H9 (cell line): Measurements from ENCODE around the gene VAV3. TPM values are rescaled to one million over a fixed set of nuclear protein-coding genes. Genes with fewer than 3 reads are reported as not detected.
A peak's percentile ranks its signal among the peaks of the same experiment; 100 is the strongest.

Source experiments
- DNase-seq: peaks from one replicate; pipeline ENCODE4 v3.0.0-alpha.2; 2017
- H2AFZ ChIP-seq: one replicate; pipeline ENCODE4 v1.6.1; 2013; ENCODE audit warnings: mild to moderate bottlenecking, low read length, control low read depth, moderate library complexity
- H2AK5ac ChIP-seq: 2 replicates; pipeline ENCODE4 v1.6.1; 2013; ENCODE audit warnings: low read length, control low read depth, mixed read lengths; ENCODE audit not compliant: insufficient read length
- H2BK120ac ChIP-seq: one replicate; pipeline ENCODE4 v1.6.1; 2013; ENCODE audit warnings: low read depth, mild to moderate bottlenecking, low read length, control low read depth, inconsistent platforms; ENCODE audit not compliant: poor library complexity, severe bottlenecking
- H2BK12ac ChIP-seq: 2 replicates; pipeline ENCODE4 v1.6.1; 2013; ENCODE audit warnings: low read length, control low read depth, mixed read lengths, low read depth; ENCODE audit not compliant: insufficient read length
- H2BK15ac ChIP-seq: 2 replicates; pipeline ENCODE4 v1.6.1; 2013; ENCODE audit warnings: low read depth, low read length, control low read depth
- H2BK20ac ChIP-seq: one replicate; pipeline ENCODE4 v1.6.1; 2013; ENCODE audit warnings: low read depth, mild to moderate bottlenecking, low read length, control low read depth, inconsistent platforms; ENCODE audit not compliant: poor library complexity, severe bottlenecking
- H2BK5ac ChIP-seq: 2 replicates; pipeline ENCODE4 v1.6.1; 2013; ENCODE audit warnings: low read length, control low read depth, mixed read lengths; ENCODE audit not compliant: insufficient read length
- H3K14ac ChIP-seq: 2 replicates; pipeline ENCODE4 v1.6.1; 2013; ENCODE audit warnings: low read length, control low read depth; ENCODE audit not compliant: insufficient read depth
- H3K18ac ChIP-seq: 2 replicates; pipeline ENCODE4 v1.6.1; 2013; ENCODE audit warnings: low read depth, mild to moderate bottlenecking, mixed read lengths, low read length, control low read depth; ENCODE audit not compliant: insufficient read length
- H3K23ac ChIP-seq: 2 replicates; pipeline ENCODE4 v1.6.1; 2013; ENCODE audit warnings: low read length, control low read depth, mixed read lengths, low read depth; ENCODE audit not compliant: insufficient read length
- H3K23me2 ChIP-seq: 2 replicates; pipeline ENCODE4 v1.6.1; 2013; ENCODE audit warnings: low read depth, mild to moderate bottlenecking, mixed read lengths, low read length, control low read depth; ENCODE audit not compliant: insufficient read length, poor library complexity, severe bottlenecking
- H3K27ac ChIP-seq: 2 replicates; pipeline ENCODE4 v1.5.1; 2013; ENCODE audit warnings: low read length, control low read depth, mixed read lengths, low read depth; ENCODE audit not compliant: insufficient read length
- H3K27me3 ChIP-seq: 2 replicates; pipeline ENCODE4 v1.6.1; 2013; ENCODE audit warnings: low read length, control low read depth, inconsistent platforms; ENCODE audit not compliant: insufficient read depth
- H3K4ac ChIP-seq: 2 replicates; pipeline ENCODE4 v1.6.1; 2013; ENCODE audit warnings: low read depth, mild to moderate bottlenecking, control low read depth, inconsistent platforms, low read length, moderate library complexity
- H3K4me1 ChIP-seq: 2 replicates; pipeline ENCODE4 v1.6.1; 2013; ENCODE audit warnings: low read length, control low read depth, inconsistent platforms; ENCODE audit not compliant: insufficient read depth
- H3K4me2 ChIP-seq: 2 replicates; pipeline ENCODE4 v1.6.1; 2013; ENCODE audit warnings: low read length, control low read depth, mixed read lengths; ENCODE audit not compliant: insufficient read length, insufficient read depth
- H3K56ac ChIP-seq: 2 replicates; pipeline ENCODE4 v1.6.1; 2013; ENCODE audit warnings: low read depth, mild to moderate bottlenecking, mixed read lengths, low read length, control low read depth; ENCODE audit not compliant: insufficient read length
- H3K79me1 ChIP-seq: 2 replicates; pipeline ENCODE4 v1.6.1; 2013; ENCODE audit warnings: low read depth, mild to moderate bottlenecking, moderate library complexity, low read length, control low read depth, inconsistent platforms; ENCODE audit not compliant: insufficient read depth, poor library complexity, severe bottlenecking
- H3K79me2 ChIP-seq: 2 replicates; pipeline ENCODE4 v1.6.1; 2013; ENCODE audit warnings: low read length, control low read depth, inconsistent platforms; ENCODE audit not compliant: insufficient read depth
- H3K9ac ChIP-seq: 2 replicates; pipeline ENCODE4 v1.6.1; 2013; ENCODE audit warnings: low read length, control low read depth, mixed read lengths; ENCODE audit not compliant: insufficient read length; ENCODE audit errors: extremely low read depth
- H3K9me3 ChIP-seq: one replicate; pipeline ENCODE4 v1.6.1; 2013; ENCODE audit warnings: low read depth, low read length, inconsistent platforms; ENCODE audit not compliant: control insufficient read depth
- H3T11ph ChIP-seq: one replicate; pipeline ENCODE4 v1.6.1; 2013; ENCODE audit warnings: mild to moderate bottlenecking, low read length, control low read depth, inconsistent platforms
- H4K20me1 ChIP-seq: one replicate; pipeline ENCODE4 v1.6.1; 2013; ENCODE audit not compliant: control insufficient read depth, insufficient read length, insufficient read depth
- H4K5ac ChIP-seq: 2 replicates; pipeline ENCODE4 v1.6.1; 2013; ENCODE audit warnings: low read depth, mild to moderate bottlenecking, mixed read lengths, low read length, control low read depth; ENCODE audit not compliant: insufficient read length
- H4K8ac ChIP-seq: replicated peaks from 2 replicates; pipeline ENCODE4 v1.6.1; 2013; ENCODE audit warnings: low read length, control low read depth, mixed read lengths, low read depth; ENCODE audit not compliant: insufficient read length
- H4K91ac ChIP-seq: 2 replicates; pipeline ENCODE4 v1.6.1; 2013; ENCODE audit warnings: low read depth, mild to moderate bottlenecking, moderate library complexity, mixed read lengths, low read length, control low read depth; ENCODE audit not compliant: insufficient read length
- H3K27ac Mint-ChIP-seq, 3 experiments: 2 replicates in 2 of 3; 3 replicates in 1 of 3; pipeline ENCODE4 v1.8.0; 2020 to 2021; ENCODE audit warnings: mixed read lengths in 3 of 3, mild to moderate bottlenecking in 1 of 3, moderate library complexity in 1 of 3
- H3K27me3 Mint-ChIP-seq: 2 replicates; pipeline ENCODE4 v1.8.0; 2021; ENCODE audit warnings: low read depth, mild to moderate bottlenecking, moderate library complexity, mixed read lengths
- H3K36me3 Mint-ChIP-seq, 3 experiments: 2 replicates in 2 of 3; 3 replicates in 1 of 3; pipeline ENCODE4 v1.8.0; 2020 to 2021; ENCODE audit warnings: low read depth in 3 of 3, mixed read lengths in 3 of 3; ENCODE audit not compliant: insufficient read depth in 1 of 3
- H3K4me1 Mint-ChIP-seq, 2 experiments: 2 replicates each; pipeline ENCODE4 v1.8.0; 2020; ENCODE audit warnings: mixed read lengths in 2 of 2
- H3K4me3 Mint-ChIP-seq, 2 experiments: 2 replicates in 1 of 2; 3 replicates in 1 of 2; pipeline ENCODE4 v1.8.0; 2020 to 2021; ENCODE audit warnings: mild to moderate bottlenecking in 2 of 2, mixed read lengths in 2 of 2, moderate library complexity in 1 of 2
- H3K9me3 Mint-ChIP-seq, 2 experiments: 2 replicates in 1 of 2; 3 replicates in 1 of 2; pipeline ENCODE4 v1.8.0; 2020; ENCODE audit warnings: mild to moderate bottlenecking in 2 of 2, mixed read lengths in 2 of 2, moderate library complexity in 1 of 2
- CTCF ChIP-seq: fragments of 200-600 bp; sonication (generic); conservative IDR thresholded peaks from 3 replicates; pipeline ENCODE4 v1.8.0; 2021; ENCODE audit warnings: antibody characterized with exemption, mild to moderate bottlenecking
- WGBS: extraction: QIAGEN DNeasy Blood & Tissue Kit; methylation state at CpG from one replicate; pipeline ENCODE4 v1.1.7; 2013; ENCODE audit warnings: missing lambda C conversion rate, low lambda C conversion rate, mixed read lengths; ENCODE audit not compliant: insufficient read length; ENCODE audit errors: extremely low coverage; 5-methylcytosine and 5-hydroxymethylcytosine counted together
- total RNA-seq: library from RNA; stranded (reverse); gene quantifications from 2 replicates; pipeline ENCODE4 v1.2.1, GENCODE V29; 2021

VAV3 gene
- total RNA-seq, 1 experiment from 2014 or later = 5.1 TPM

DNA sequence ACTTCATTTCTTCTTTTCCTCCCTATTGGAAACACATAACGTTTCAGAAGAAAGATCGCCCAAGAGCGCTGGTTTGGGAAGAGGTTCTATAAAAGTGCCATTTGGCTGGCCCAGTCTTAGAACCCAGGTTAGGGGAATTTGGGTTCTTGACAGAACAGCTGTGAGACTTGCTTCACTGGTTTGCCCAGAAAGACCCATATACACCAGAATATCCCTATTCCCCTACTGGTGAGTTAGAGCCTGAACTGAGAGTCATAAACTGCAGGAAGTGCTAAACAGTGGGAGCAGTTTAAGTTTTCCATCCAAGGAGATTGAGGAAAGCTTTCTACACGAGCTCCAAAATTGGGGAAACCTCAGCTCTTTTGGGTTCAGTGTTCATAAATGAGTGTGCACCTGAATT is 275.2 kb downstream of the VAV3 start:
- Histone ChIP-seq H4K5ac (no peak overlapping the region), H3K9ac (no peak overlapping the region), H3T11ph (no peak overlapping the region), H3K14ac (no peak overlapping the region), H3K4me1 (no peaks in the 10 kb centered on the region; the same call in 1 of the 2 replicates), H3K27me3 (no peaks in the 10 kb centered on the region), H3K79me1 (no peaks in the 10 kb centered on the region), H4K20me1 (no peaks in the 10 kb centered on the region), H2BK15ac (no peak overlapping the region), H3K4me2 (no peak overlapping the region), H3K23ac (no peak overlapping the region), H2BK120ac (no peak overlapping the region), H4K91ac (no peak overlapping the region), H3K18ac (no peak overlapping the region), H2AK5ac (no peak overlapping the region), H4K8ac (no peak overlapping the region), H3K56ac (no peak overlapping the region), H2BK12ac (no peak overlapping the region), H3K9me3 (no peaks in the 10 kb centered on the region), H3K4ac (no peak overlapping the region), H2BK20ac (no peak overlapping the region), H3K79me2 (no peaks in the 10 kb centered on the region), H2BK5ac (no peak overlapping the region), H3K27ac (no peak overlapping the region), H2AFZ (no peak overlapping the region), H3K23me2 (no peaks in the 10 kb centered on the region)
- DNase-seq = no peak
- Mint-ChIP-seq H3K9me3 (no peaks in the 10 kb centered on the region), H3K27me3 (no peaks in the 10 kb centered on the region), H3K4me1 (peaks cover 13 to 18% of the 10 kb centered on the region in 2 experiments), H3K36me3 (no peaks in the 10 kb centered on the region), H3K27ac (peak overlapping the region in 1 of 3 experiments; percentile 86; a peak in 1 of 7 replicates), H3K4me3 (no peak overlapping the region)
- TF ChIP-seq CTCF = peak; percentile 18; the same call in 2 of the 3 replicates
- no CpG with 5 or more reads among the region's 4 CpGs for WGBS
